WI38 (cell line): Measurements from ENCODE around the gene SERTAD1.
"Not testable (repeated sequence)": the region's sequence is repeated elsewhere in the genome, so short reads cannot be mapped to it uniquely, and the experiment has no call there.

Experiments
- H3K4me3 ChIP-seq: 2 replicates; pipeline ENCODE4 v1.5.1; 2011; ENCODE audit warnings: low read depth, mild to moderate bottlenecking, control low read depth, low read length
- CTCF ChIP-seq: IDR thresholded peaks from 2 replicates; pipeline ENCODE4 v1.5.1; 2012; ENCODE audit warnings: low read depth, mild to moderate bottlenecking, control low read depth, low read length

Gene SERTAD1

DNA sequence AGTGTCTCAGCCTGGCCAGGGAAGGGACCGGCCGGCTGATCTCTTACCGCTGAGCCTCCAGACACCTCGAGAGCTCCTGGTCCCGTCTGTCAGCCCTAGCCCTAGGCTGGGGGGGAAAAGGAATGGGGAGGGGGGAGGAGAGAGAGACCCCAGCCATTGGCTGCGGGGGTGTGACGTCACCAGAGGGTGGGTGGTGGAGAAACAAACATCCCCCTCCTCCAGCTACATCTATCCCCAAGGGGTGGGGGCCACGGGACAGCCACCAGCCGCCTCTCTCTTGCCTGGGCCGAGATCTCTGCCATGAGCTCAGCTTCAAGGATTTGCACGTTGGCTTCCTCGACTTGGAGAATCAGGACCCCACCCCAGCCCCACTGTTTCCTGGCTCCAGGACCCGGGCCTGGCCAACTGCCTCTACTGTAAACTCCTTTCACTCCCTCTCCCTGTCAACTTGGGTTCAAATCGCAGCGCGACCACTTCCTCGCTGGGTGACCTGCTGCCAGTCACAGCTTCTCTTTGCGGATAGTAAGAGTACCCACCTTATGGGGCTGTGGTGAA lies 12.4 kb downstream of the SERTAD1 start, which contains the start of gene PRX:
Gene PRX, minus strand, starts transcription at position 88 of the 555 bp plus-strand sequence. CDS start 5,446 bp downstream, outside the sequence.
- no peak within 1 kb of the TSS for H3K4me3 ChIP-seq
- no peak for TF ChIP-seq CTCF

DNA sequence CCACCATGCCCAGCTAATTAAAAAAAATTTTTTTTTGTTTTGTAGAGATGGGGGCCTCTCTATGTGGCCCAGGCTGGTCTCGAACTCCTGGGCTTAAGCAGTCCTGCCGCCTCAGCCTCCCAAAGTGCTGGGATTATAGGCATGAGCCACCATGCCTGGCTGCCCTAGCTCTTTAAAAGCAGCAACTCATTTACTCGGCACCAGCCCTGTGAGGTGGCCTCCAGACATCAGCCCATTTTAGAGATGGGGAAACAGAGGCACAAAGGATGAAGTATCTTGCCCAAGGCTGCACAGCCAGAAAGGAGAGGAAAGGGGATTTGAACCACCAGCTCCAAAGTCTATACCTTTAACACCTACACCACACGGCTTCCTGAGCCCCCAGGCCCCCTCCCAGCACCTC lies 12.9 kb downstream of the SERTAD1 start:
- H3K4me3 ChIP-seq = no peak overlapping the region
- no peak for TF ChIP-seq CTCF

DNA sequence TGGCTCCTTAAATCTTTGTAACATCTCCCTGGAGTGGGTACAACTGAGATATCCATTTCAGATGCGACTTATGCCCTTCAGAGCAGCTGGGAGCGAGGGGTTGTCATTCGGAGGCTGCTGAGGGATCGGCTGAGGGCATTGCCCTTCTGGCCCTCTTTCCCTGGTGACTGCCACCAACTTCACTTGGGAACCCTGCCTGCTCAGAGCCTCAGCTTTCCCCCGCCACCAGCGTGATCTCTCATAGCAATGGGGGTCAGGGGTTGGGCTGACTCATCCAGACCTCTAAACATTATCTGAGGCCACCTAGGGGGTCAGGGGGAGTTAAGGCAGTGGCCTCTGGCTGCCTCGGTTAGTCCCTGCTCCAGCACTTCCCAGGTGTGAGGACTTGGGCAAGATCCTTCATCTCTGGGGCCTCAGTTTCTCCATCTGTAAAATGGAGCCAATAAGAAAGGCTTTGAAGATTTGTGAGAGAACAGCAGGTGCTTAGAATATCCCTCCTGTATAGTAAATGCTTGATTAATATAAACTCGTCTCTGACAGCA lies 13.8 kb downstream of the SERTAD1 start:
- no peak for TF ChIP-seq CTCF
- no peak overlapping the region for H3K4me3 ChIP-seq

GRCh38 chr19:40411125-40411842 lies 14.5 kb downstream of the SERTAD1 start:
- H3K4me3 ChIP-seq = no peak overlapping the region
- no peak for TF ChIP-seq CTCF

DNA sequence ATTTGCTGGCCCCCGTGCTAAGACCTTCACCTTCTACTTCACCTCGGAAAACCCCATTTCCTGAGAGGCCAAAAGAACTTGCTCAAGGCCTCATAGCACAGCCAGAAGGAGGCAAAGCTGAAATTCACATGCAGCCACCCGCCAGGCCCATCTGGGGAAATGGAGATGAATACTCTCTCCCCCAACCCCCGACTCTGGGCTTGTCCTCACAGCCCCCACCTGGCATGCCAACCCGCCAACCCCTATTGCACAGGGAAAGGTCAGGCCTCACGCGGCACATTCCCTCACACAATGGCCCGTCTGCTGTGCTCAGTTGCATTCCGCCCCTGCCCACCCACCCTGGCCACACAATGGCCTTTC lies 15.8 kb downstream of the SERTAD1 start:
- TF ChIP-seq CTCF = no peak
- H3K4me3 ChIP-seq = no peak overlapping the region

GRCh38 chr19:40408598-40408925 lies 17.2 kb downstream of the SERTAD1 start:
- H3K4me3 ChIP-seq = not testable (repeated sequence)

GRCh38 chr19:40407714-40408597 lies 17.8 kb downstream of the SERTAD1 start:
- no peak overlapping the region for H3K4me3 ChIP-seq
- TF ChIP-seq CTCF = no peak
